Stimulated activated CD4-positive, alpha-beta T cell treated with anti-CD3 and anti-CD28 coated beads, TNF-alpha, amount 100 ng/mL, for 48 hours (primary cell): ENCODE data around the gene OR1A2.
"Not testable (repeated sequence)": the region's sequence is repeated elsewhere in the genome, so short reads cannot be mapped to it uniquely, and the experiment has no call there.

Experiments used
- DNase-seq, 3 donors: peaks; one replicate each; pipeline ENCODE4 v3.0.0-alpha.2; 2020; ENCODE audit warnings: low read depth in 3 of 3

OR1A2 gene

GRCh38 chr17:3197219-3197618, at the start of gene OR1A2:
Gene OR1A2, plus strand, starts transcription at chr17:3197519. Its CDS starts 0 bp downstream, at chr17:3197519.
- no peak for DNase-seq

- no peak for DNase-seq
Measured at GRCh38 chr17:3157218-3157617, 40.1 kb upstream of the OR1A2 start.

- no peak for DNase-seq
Measured at GRCh38 chr17:3167574-3167973, 29.7 kb upstream of the OR1A2 start.

GRCh38 chr17:3189961-3190360, 7.4 kb upstream of the OR1A2 start:
- DNase-seq: no peak

- DNase-seq: no peak
Measured at GRCh38 chr17:3207367-3207766, 10.0 kb downstream of the OR1A2 start, which contains the start of gene OR1A1. Gene OR1A1, plus strand, starts transcription at chr17:3207667. Its CDS starts 7,954 bp downstream, at chr17:3215621.

GRCh38 chr17:3208484-3208883, 11.2 kb downstream of the OR1A2 start:
- DNase-seq: no peak

- DNase-seq: no peak
Measured at GRCh38 chr17:3213001-3213400, 15.7 kb downstream of the OR1A2 start.

- no peak for DNase-seq
Measured at GRCh38 chr17:3213587-3213986, 16.3 kb downstream of the OR1A2 start.

GRCh38 chr17:3219978-3220377, 22.7 kb downstream of the OR1A2 start:
- DNase-seq: not testable (repeated sequence)

GRCh38 chr17:3221850-3222249, 24.5 kb downstream of the OR1A2 start:
- DNase-seq: no peak

GRCh38 chr17:3222505-3222904, 25.2 kb downstream of the OR1A2 start:
- no peak for DNase-seq

- not testable (repeated sequence) for DNase-seq
Measured at GRCh38 chr17:3224721-3225352, 27.5 kb downstream of the OR1A2 start.

GRCh38 chr17:3232300-3232699, 35.0 kb downstream of the OR1A2 start:
- not testable (repeated sequence) for DNase-seq

GRCh38 chr17:3238685-3239084, 41.4 kb downstream of the OR1A2 start:
- not testable (repeated sequence) for DNase-seq

- not testable (repeated sequence) for DNase-seq
Measured at GRCh38 chr17:3241044-3241443, 43.7 kb downstream of the OR1A2 start.

- DNase-seq: not testable (repeated sequence)
Measured at GRCh38 chr17:3244841-3245240, 47.5 kb downstream of the OR1A2 start.
